Trophoblast cell (in vitro differentiated cells and primary cell): ENCODE data around the gene PWWP2B.

Source experiments
- DNase-seq, 2 donors: peaks; one replicate each; pipeline ENCODE4 v3.0.0-alpha.2; 2016
- H2AFZ ChIP-seq: 2 replicates; pipeline ENCODE4 v1.6.1; 2013; ENCODE audit warnings: low read length, moderate library complexity, mild to moderate bottlenecking; ENCODE audit not compliant: insufficient read depth, poor library complexity
- H2AK5ac ChIP-seq: 2 replicates; pipeline ENCODE4 v1.6.1; 2013; ENCODE audit warnings: mild to moderate bottlenecking, low read length
- H2BK120ac ChIP-seq: 2 replicates; pipeline ENCODE4 v1.6.1; 2013; ENCODE audit warnings: low read length, mild to moderate bottlenecking, moderate library complexity; ENCODE audit not compliant: insufficient read depth, poor library complexity
- H2BK12ac ChIP-seq: 2 replicates; pipeline ENCODE4 v1.6.1; 2013; ENCODE audit warnings: mild to moderate bottlenecking, low read length, moderate library complexity
- H2BK5ac ChIP-seq: 2 replicates; pipeline ENCODE4 v1.6.1; 2013; ENCODE audit warnings: low read length, low read depth, moderate library complexity, mild to moderate bottlenecking; ENCODE audit not compliant: poor library complexity
- H3K14ac ChIP-seq: 2 replicates; pipeline ENCODE4 v1.6.1; 2013; ENCODE audit warnings: mild to moderate bottlenecking, low read length
- H3K18ac ChIP-seq: 2 replicates; pipeline ENCODE4 v1.6.1; 2013; ENCODE audit warnings: mild to moderate bottlenecking, low read length
- H3K23ac ChIP-seq: 2 replicates; pipeline ENCODE4 v1.6.1; 2013; ENCODE audit warnings: low read length
- H3K27ac ChIP-seq: 2 replicates; pipeline ENCODE4 v1.5.1; 2013; ENCODE audit warnings: low read depth, mild to moderate bottlenecking, inconsistent platforms, low read length, moderate library complexity
- H3K27me3 ChIP-seq: 2 replicates; pipeline ENCODE4 v1.6.1; 2013; ENCODE audit warnings: inconsistent platforms, mild to moderate bottlenecking, low read length, moderate library complexity; ENCODE audit not compliant: insufficient read depth
- H3K36me3 ChIP-seq, 2 experiments: 1 replicate in 1 of 2; 2 replicates in 1 of 2; pipeline ENCODE4 v1.6.1; 2013; ENCODE audit warnings: low read length in 2 of 2, mild to moderate bottlenecking in 2 of 2, moderate library complexity in 1 of 2; ENCODE audit not compliant: insufficient read depth in 2 of 2, control insufficient read depth in 1 of 2
- H3K4ac ChIP-seq: 2 replicates; pipeline ENCODE4 v1.6.1; 2013; ENCODE audit warnings: low read depth, mild to moderate bottlenecking, low read length, moderate library complexity
- H3K4me1 ChIP-seq, 2 experiments: 1 replicate in 1 of 2; 2 replicates in 1 of 2; pipeline ENCODE4 v1.6.1; 2013; ENCODE audit warnings: low read length in 2 of 2, mild to moderate bottlenecking in 2 of 2, moderate library complexity in 1 of 2; ENCODE audit not compliant: insufficient read depth in 2 of 2, control insufficient read depth in 1 of 2
- H3K4me2 ChIP-seq: 2 replicates; pipeline ENCODE4 v1.6.1; 2013; ENCODE audit warnings: inconsistent platforms, mild to moderate bottlenecking, low read length, moderate library complexity
- H3K4me3 ChIP-seq: 2 replicates; pipeline ENCODE4 v1.5.1; 2013; ENCODE audit warnings: mild to moderate bottlenecking, low read depth, low read length, inconsistent platforms
- H3K79me1 ChIP-seq: one replicate; pipeline ENCODE4 v1.6.1; 2013; ENCODE audit warnings: low read length
- H3K79me2 ChIP-seq: 2 replicates; pipeline ENCODE4 v1.6.1; 2013; ENCODE audit warnings: low read length, mild to moderate bottlenecking; ENCODE audit not compliant: control insufficient read depth, insufficient read depth, poor library complexity
- H3K9ac ChIP-seq: 2 replicates; pipeline ENCODE4 v1.6.1; 2013; ENCODE audit warnings: mild to moderate bottlenecking, low read length
- H3K9me3 ChIP-seq: 2 replicates; pipeline ENCODE4 v1.6.1; 2013; ENCODE audit warnings: low read depth, mild to moderate bottlenecking, control low read depth, inconsistent platforms, low read length; ENCODE audit not compliant: insufficient read depth
- H4K12ac ChIP-seq: 2 replicates; pipeline ENCODE4 v1.6.1; 2013; ENCODE audit warnings: low read depth, mild to moderate bottlenecking, low read length, moderate library complexity
- H4K8ac ChIP-seq: 2 replicates; pipeline ENCODE4 v1.6.1; 2013; ENCODE audit warnings: low read depth, mild to moderate bottlenecking, low read length, moderate library complexity
- H4K91ac ChIP-seq: one replicate; pipeline ENCODE4 v1.6.1; 2013; ENCODE audit warnings: low read depth, mild to moderate bottlenecking, low read length, moderate library complexity
- WGBS: extraction: QIAGEN DNeasy Blood & Tissue Kit; methylation state at CpG from one replicate; pipeline ENCODE4 v1.1.7; 2013; ENCODE audit warnings: missing lambda C conversion rate; ENCODE audit not compliant: insufficient read length, insufficient coverage; ENCODE audit errors: extremely low coverage; 5-methylcytosine and 5-hydroxymethylcytosine counted together

The PWWP2B gene

GRCh38 chr10:132390921-132391675, 5.9 kb upstream of the PWWP2B start:
- WGBS = no CpG with 5 or more reads among the region's 19 CpGs
- no peak overlapping the region for H3K14ac ChIP-seq

DNA sequence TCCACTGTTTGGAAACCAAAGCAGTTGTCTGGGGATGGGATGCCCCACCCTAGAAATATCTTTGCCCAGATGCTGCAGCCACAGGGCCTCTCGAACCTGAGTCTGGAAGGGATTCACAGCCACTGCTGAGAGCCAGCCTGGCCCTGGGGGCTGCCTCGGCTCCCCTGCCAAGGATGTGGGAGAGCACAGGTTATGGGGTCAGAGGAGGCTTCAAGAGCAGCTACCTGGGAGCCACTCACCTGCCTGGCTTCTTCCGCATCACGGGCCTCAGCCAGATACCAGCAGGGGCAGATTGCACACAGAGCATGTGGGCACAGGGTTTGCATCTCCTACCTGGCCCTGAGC, 5.4 kb upstream of the PWWP2B start:
- Histone ChIP-seq H2BK120ac (no peak overlapping the region), H3K9ac (no peak overlapping the region), H3K79me1 (peaks cover 18% of the 10 kb centered on the region), H3K18ac (no peak overlapping the region), H4K8ac (no peak overlapping the region), H3K27me3 (no peaks in the 10 kb centered on the region), H2AK5ac (no peak overlapping the region), H4K12ac (no peak overlapping the region), H2BK5ac (no peak overlapping the region), H3K4me2 (no peak overlapping the region), H3K4me3 (no peak overlapping the region), H3K23ac (no peak overlapping the region), H4K91ac (no peak overlapping the region), H3K14ac (no peak overlapping the region), H3K9me3 (peaks cover 8% of the 10 kb centered on the region), H3K4ac (no peak overlapping the region), H3K27ac (no peak overlapping the region), H2AFZ (no peak overlapping the region), H2BK12ac (no peak overlapping the region), H3K4me1 (peaks cover 28 to 29% of the 10 kb centered on the region in 2 experiments), H3K36me3 (no peaks in the 10 kb centered on the region), H3K79me2 (peaks cover 4% of the 10 kb centered on the region)
- no CpG with 5 or more reads among the region's 4 CpGs for WGBS
- DNase-seq = no peak

More at GRCh38 chr10:132390921-132391675, 5.9 kb upstream of the PWWP2B start:
- Histone ChIP-seq H3K4me1 (peaks cover 28 to 29% of the 10 kb centered on the region in 2 experiments), H4K8ac (no peak overlapping the region), H3K23ac (no peak overlapping the region), H2AFZ (no peak overlapping the region), H3K36me3 (no peaks in the 10 kb centered on the region), H3K79me1 (peaks cover 13% of the 10 kb centered on the region), H3K9me3 (peaks cover 8% of the 10 kb centered on the region), H2BK120ac (no peak overlapping the region), H3K27me3 (no peaks in the 10 kb centered on the region), H3K27ac (no peak overlapping the region), H4K91ac (no peak overlapping the region), H4K12ac (no peak overlapping the region), H2BK5ac (no peak overlapping the region), H3K4me2 (no peak overlapping the region), H3K9ac (no peak overlapping the region), H2AK5ac (no peak overlapping the region), H3K18ac (no peak overlapping the region), H3K79me2 (peaks cover 1% of the 10 kb centered on the region), H2BK12ac (no peak overlapping the region), H3K4ac (no peak overlapping the region), H3K4me3 (no peak overlapping the region)
- DNase-seq = no peak

DNA sequence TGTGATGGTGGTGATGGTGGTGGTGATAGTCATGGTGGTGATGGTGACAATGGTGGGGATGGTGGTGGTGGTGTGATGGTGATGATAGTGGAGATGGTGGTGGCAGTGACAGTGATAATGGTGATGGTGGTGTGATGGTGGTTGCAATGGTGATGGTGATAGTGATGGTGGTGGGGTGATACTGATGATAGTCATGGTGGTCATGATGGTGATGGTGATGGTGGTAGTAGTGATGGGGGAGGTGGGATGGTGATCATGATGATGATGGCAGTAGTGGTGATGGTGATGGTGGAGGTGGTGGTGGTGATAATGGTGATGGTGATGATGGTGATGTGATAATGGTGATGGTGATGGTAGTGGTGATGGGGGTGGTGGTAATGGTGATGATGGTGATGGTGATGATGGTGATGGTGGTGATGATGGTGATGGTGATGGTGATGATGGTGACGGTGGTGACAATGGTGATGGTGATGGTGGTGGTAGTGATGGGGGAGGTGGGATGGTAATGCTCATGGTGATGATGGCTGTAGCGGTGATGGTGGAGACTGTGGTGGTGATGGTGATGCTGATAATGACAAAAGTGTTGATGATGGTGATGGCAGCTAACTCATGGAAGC, 4.7 kb upstream of the PWWP2B start:
- H3K4me3 ChIP-seq = peak overlapping the region; percentile 55
- H3K18ac ChIP-seq = no peak overlapping the region
- no peak overlapping the region for H3K27ac ChIP-seq
- H4K8ac ChIP-seq = no peak overlapping the region
- H2BK12ac ChIP-seq = no peak overlapping the region
- H4K12ac ChIP-seq = no peak overlapping the region
- H3K4me1 ChIP-seq = peaks cover 28 to 29% of the 10 kb centered on the region in 2 experiments
- no peak overlapping the region for H3K4me2 ChIP-seq
- H4K91ac ChIP-seq = no peak overlapping the region
- peaks cover 8% of the 10 kb centered on the region for H3K9me3 ChIP-seq
- H2BK5ac ChIP-seq = no peak overlapping the region
- no peaks in the 10 kb centered on the region for H3K27me3 ChIP-seq
- H3K14ac ChIP-seq = no peak overlapping the region
- H2BK120ac ChIP-seq = no peak overlapping the region
- H3K23ac ChIP-seq = no peak overlapping the region
- WGBS = no CpG with 5 or more reads among the region's 2 CpGs
- H2AFZ ChIP-seq = no peak overlapping the region
- no peaks in the 10 kb centered on the region for H3K36me3 ChIP-seq
- H3K4ac ChIP-seq = no peak overlapping the region
- peaks cover 7% of the 10 kb centered on the region for H3K79me2 ChIP-seq
- peaks cover 23% of the 10 kb centered on the region for H3K79me1 ChIP-seq
- no peak overlapping the region for H3K9ac ChIP-seq
- H2AK5ac ChIP-seq = no peak overlapping the region
- DNase-seq = no peak

GRCh38 chr10:132392811-132393694, 3.9 kb upstream of the PWWP2B start:
- Histone ChIP-seq H3K14ac (peak overlapping the region; percentile 13), H3K18ac (no peak overlapping the region)

More at GRCh38 chr10:132392811-132393694, 3.9 kb upstream of the PWWP2B start:
- Histone ChIP-seq H2AK5ac (no peak overlapping the region), H3K4me2 (no peak overlapping the region), H4K12ac (no peak overlapping the region), H3K79me1 (peaks cover 29% of the 10 kb centered on the region), H2BK120ac (no peak overlapping the region), H3K4me3 (no peak overlapping the region), H2BK12ac (peak overlapping the region; percentile 26), H3K4ac (no peak overlapping the region), H3K27ac (no peak overlapping the region), H4K8ac (peak overlapping the region; percentile 8), H3K36me3 (peaks cover 0 to under 1% of the 10 kb centered on the region in 2 experiments), H3K23ac (no peak overlapping the region), H3K4me1 (peaks cover 26 to 27% of the 10 kb centered on the region in 2 experiments), H3K9ac (no peak overlapping the region), H2BK5ac (peak overlapping the region; percentile 3), H3K27me3 (no peaks in the 10 kb centered on the region), H2AFZ (no peak overlapping the region), H3K79me2 (peaks cover 13% of the 10 kb centered on the region), H3K9me3 (peaks cover 8% of the 10 kb centered on the region), H4K91ac (peak overlapping the region; percentile 7)
- no CpG with 5 or more reads among the region's 12 CpGs for WGBS
- DNase-seq = peak; percentile 63 to 64
